ENCODE data around the gene PCBP1. TPM values are rescaled to one million over a fixed set of nuclear protein-coding genes. Genes with fewer than 3 reads are reported as not detected.

Gene PCBP1
- total and polyA plus RNA-seq, 9 of the 15 experiments (the other 6 are each of a cell fraction or from before 2014, with no cell fraction given): 19.2 to 407 (median 78.1) TPM

DNA sequence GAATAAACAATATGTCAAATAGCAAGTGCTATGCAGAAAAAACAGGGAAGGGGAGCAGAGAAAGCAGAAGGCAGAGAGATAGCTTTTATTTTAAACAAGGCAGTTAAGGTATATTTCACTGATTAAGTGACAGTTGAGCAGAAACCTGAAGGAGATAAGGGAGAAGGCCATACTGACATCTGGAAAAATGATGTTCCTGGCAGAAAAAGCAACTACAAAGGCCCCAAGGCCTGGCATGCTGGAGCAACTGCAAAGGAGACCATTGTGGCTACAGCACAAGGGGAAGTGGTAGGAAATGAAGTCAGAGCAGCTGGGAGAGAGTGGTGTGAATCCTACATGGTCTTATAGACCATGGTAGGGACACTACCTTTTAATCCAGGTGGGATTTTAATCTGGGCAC, 8.9 kb upstream of the PCBP1 start (continued):
- TF ChIP-seq SRSF7 (optimal IDR thresholded peaks at IDR 0.05; ENCODE audit: low read depth, low read length) (no peak), POLR3A (IDR thresholded peaks at IDR 0.05; ENCODE audit: borderline replicate concordance, extremely low read depth, insufficient read depth, insufficient read length) (no peak), ATF3 (IDR thresholded peaks at IDR 0.05) (no peak), ATF3 (CRISPR knock-in tag; conservative IDR thresholded peaks at IDR 0.05) (no peak), NCOR1 (IDR thresholded peaks at IDR 0.05) (peak; percentile 83), ARID1B (IDR thresholded peaks at IDR 0.05) (peak; percentile 93), ZNF444 (CRISPR knock-in tag; IDR thresholded peaks at IDR 0.05) (0 out of 2 replicates have a peak, but pooled peaks have one; percentile 17), HDAC1 (IDR thresholded peaks at IDR 0.05) (peak in 1 of 2 experiments; percentile 56; a peak in 2 of 4 replicates), THRAP3 (IDR thresholded peaks at IDR 0.05; ENCODE audit: borderline replicate concordance) (no peak), ZNF282 (CRISPR knock-in tag; IDR thresholded peaks at IDR 0.05) (no peak), SOX6 (IDR thresholded peaks at IDR 0.05) (peak; percentile 71; the same call in 1 of the 2 replicates)
- TF ChIP-seq, protein P1, sequence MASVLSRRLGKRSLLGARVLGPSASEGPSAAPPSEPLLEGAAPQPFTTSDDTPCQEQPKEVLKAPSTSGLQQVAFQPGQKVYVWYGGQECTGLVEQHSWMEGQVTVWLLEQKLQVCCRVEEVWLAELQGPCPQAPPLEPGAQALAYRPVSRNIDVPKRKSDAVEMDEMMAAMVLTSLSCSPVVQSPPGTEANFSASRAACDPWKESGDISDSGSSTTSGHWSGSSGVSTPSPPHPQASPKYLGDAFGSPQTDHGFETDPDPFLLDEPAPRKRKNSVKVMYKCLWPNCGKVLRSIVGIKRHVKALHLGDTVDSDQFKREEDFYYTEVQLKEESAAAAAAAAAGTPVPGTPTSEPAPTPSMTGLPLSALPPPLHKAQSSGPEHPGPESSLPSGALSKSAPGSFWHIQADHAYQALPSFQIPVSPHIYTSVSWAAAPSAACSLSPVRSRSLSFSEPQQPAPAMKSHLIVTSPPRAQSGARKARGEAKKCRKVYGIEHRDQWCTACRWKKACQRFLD (CRISPR knock-in tag; IDR thresholded peaks at IDR 0.05): peak; percentile 44; the same call in 1 of the 2 replicates
- TF ChIP-seq, protein P2, sequence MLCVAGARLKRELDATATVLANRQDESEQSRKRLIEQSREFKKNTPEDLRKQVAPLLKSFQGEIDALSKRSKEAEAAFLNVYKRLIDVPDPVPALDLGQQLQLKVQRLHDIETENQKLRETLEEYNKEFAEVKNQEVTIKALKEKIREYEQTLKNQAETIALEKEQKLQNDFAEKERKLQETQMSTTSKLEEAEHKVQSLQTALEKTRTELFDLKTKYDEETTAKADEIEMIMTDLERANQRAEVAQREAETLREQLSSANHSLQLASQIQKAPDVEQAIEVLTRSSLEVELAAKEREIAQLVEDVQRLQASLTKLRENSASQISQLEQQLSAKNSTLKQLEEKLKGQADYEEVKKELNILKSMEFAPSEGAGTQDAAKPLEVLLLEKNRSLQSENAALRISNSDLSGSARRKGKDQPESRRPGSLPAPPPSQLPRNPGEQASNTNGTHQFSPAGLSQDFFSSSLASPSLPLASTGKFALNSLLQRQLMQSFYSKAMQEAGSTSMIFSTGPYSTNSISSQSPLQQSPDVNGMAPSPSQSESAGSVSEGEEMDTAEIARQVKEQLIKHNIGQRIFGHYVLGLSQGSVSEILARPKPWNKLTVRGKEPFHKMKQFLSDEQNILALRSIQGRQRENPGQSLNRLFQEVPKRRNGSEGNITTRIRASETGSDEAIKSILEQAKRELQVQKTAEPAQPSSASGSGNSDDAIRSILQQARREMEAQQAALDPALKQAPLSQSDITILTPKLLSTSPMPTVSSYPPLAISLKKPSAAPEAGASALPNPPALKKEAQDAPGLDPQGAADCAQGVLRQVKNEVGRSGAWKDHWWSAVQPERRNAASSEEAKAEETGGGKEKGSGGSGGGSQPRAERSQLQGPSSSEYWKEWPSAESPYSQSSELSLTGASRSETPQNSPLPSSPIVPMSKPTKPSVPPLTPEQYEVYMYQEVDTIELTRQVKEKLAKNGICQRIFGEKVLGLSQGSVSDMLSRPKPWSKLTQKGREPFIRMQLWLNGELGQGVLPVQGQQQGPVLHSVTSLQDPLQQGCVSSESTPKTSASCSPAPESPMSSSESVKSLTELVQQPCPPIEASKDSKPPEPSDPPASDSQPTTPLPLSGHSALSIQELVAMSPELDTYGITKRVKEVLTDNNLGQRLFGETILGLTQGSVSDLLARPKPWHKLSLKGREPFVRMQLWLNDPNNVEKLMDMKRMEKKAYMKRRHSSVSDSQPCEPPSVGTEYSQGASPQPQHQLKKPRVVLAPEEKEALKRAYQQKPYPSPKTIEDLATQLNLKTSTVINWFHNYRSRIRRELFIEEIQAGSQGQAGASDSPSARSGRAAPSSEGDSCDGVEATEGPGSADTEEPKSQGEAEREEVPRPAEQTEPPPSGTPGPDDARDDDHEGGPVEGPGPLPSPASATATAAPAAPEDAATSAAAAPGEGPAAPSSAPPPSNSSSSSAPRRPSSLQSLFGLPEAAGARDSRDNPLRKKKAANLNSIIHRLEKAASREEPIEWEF (CRISPR knock-in tag; IDR thresholded peaks at IDR 0.05): peak; percentile 39; the same call in 1 of the 2 replicates

All from K562 (cell line).